AG04449 (cell line): Measurements from ENCODE around the gene RHOB.

ENCODE experiments used
- CTCF ChIA-PET: fragments of 350-600 bp; formaldehyde crosslinking; extraction: SDS; loops from one replicate; lab custom pipeline; 2021; ENCODE audit warnings: antibody characterized with exemption; lab: Yijun Ruan, JAX
- POLR2A ChIA-PET: fragments of 400-600, 350-600 bp; formaldehyde crosslinking; extraction: SDS; loops from one replicate; lab custom pipeline; 2020; ENCODE audit warnings: antibody characterized with exemption, inconsistent platforms; lab: Yijun Ruan, JAX
- DNase-seq: peaks from one replicate; pipeline ENCODE4 v3.0.0-alpha.2; 2010; ENCODE audit warnings: low read depth, low spot score
- H3K4me3 ChIP-seq: 2 replicates; pipeline ENCODE4 v1.5.1; 2011; ENCODE audit warnings: low read depth, mild to moderate bottlenecking, control low read depth, low read length
- CTCF ChIP-seq: IDR thresholded peaks from one replicate; pipeline ENCODE4 v1.5.1; 2011; ENCODE audit warnings: mild to moderate bottlenecking, moderate library complexity, low read length, control low read depth, inconsistent platforms; ENCODE audit not compliant: insufficient read depth; ENCODE audit errors: missing control alignments

The RHOB gene

GRCh38 chr2:20436716-20437470, 10.0 kb upstream of the RHOB start:
- no peak for TF ChIP-seq CTCF
- POLR2A ChIA-PET: interaction anchor here (4.5 kb wide), 1 partner anchor 10 kb away, joined by 48 read pairs; the partner anchor contains the start of gene RHOB
- CTCF ChIA-PET: interaction anchor here (0.9 to 7.9 kb wide), 7 partner anchors 14 to 214 kb away, joined by 3 to 140 read pairs (median 26); no protein-coding TSS in a partner anchor
- DNase-seq: no peak
- no peak overlapping the region for H3K4me3 ChIP-seq

- ChIA-PET CTCF (interaction anchor here (0.9 to 7.9 kb wide), 13 partner anchors 11 to 213 kb away, joined by 3 to 140 read pairs (median 8); partner anchors contain the start of gene HS1BP3), POLR2A (interaction anchor here (1.0 to 4.5 kb wide), 3 partner anchors 8 to 14 kb away, joined by 3 to 48 read pairs (median 3); partner anchors contain the start of gene RHOB)
- H3K4me3 ChIP-seq: no peak overlapping the region
- TF ChIP-seq CTCF: no peak
- DNase-seq: peak; percentile 46
These were observed 8.3 kb upstream of the RHOB start for GRCh38 chr2:20438334-20439192.

GRCh38 chr2:20439193-20439475, 7.7 kb upstream of the RHOB start:
- DNase-seq: no peak
- no peak for TF ChIP-seq CTCF
- CTCF ChIA-PET: interaction anchor here (0.7 to 7.9 kb wide), 16 partner anchors 11 to 223 kb away, joined by 3 to 140 read pairs (median 7); partner anchors contain the start of gene HS1BP3
- POLR2A ChIA-PET: interaction anchor here (0.6 to 4.5 kb wide), 4 partner anchors 8 to 69 kb away, joined by 3 to 48 read pairs (median 3); partner anchors contain the start of gene RHOB
- H3K4me3 ChIP-seq: no peak overlapping the region

GRCh38 chr2:20439503-20439902, 7.4 kb upstream of the RHOB start:
- ChIA-PET POLR2A (interaction anchor here (0.6 to 4.5 kb wide), 4 partner anchors 8 to 69 kb away, joined by 3 to 48 read pairs (median 3); partner anchors contain the start of gene RHOB), CTCF (interaction anchor here (0.7 to 7.9 kb wide), 16 partner anchors 8 to 222 kb away, joined by 3 to 140 read pairs (median 6); partner anchors contain the start of gene HS1BP3)
- no peak for TF ChIP-seq CTCF
- no peak for DNase-seq
- no peak overlapping the region for H3K4me3 ChIP-seq

GRCh38 chr2:20440001-20440560, 6.8 kb upstream of the RHOB start:
- CTCF ChIA-PET: interaction anchor here (0.7 to 7.9 kb wide), 17 partner anchors 8 to 222 kb away, joined by 3 to 140 read pairs (median 6); partner anchors contain the start of gene HS1BP3
- H3K4me3 ChIP-seq: no peak overlapping the region
- POLR2A ChIA-PET: interaction anchor here (0.6 to 4.5 kb wide), 2 partner anchors 7 to 70 kb away, joined by 3 to 48 read pairs; partner anchors contain the start of gene RHOB
- DNase-seq: no peak
- no peak for TF ChIP-seq CTCF
